ENCODE data around the gene MFGE8.

Gene MFGE8

GRCh38 chr15:88920186-88920891 lies 7.2 kb upstream of the MFGE8 start:
- no peak overlapping the region for H3K4me3 ChIP-seq
- TF ChIP-seq Cebpa-rat (IDR thresholded peaks at IDR 0.05), result no peak
- H3K9me3 ChIP-seq (replicated peaks in 1 of 11), result peaks cover 0 to 16% (median 0%) of the 10 kb centered on the region in 11 experiments; a peak in 6 of 22 replicates
- H4K20me1 ChIP-seq, result no peaks in the 10 kb centered on the region; a peak in 1 of 22 replicates
- H3K9ac ChIP-seq, result no peak overlapping the region
- no peaks in the 10 kb centered on the region for H3K36me3 ChIP-seq
- peaks cover 0 to 37% (median 26%) of the 10 kb centered on the region in 10 experiments; a peak in 14 of 20 replicates for H3K4me1 ChIP-seq
- peak overlapping the region in 6 of 11 experiments; percentile 10 to 62 (median 50); a peak in 9 of 22 replicates for H3K4me2 ChIP-seq
- H3K27ac ChIP-seq, result 0 out of 22 replicates have a peak overlapping the region, but pooled peaks of 3 of the 11 experiments have one; percentile 3 to 62 (median 9)
- peaks cover 0 to 12% (median 0%) of the 10 kb centered on the region in 11 experiments; a peak in 2 of 22 replicates for H3K27me3 ChIP-seq

GRCh38 chr15:88918738-88919137 lies 5.6 kb upstream of the MFGE8 start:
- Histone ChIP-seq H3K27ac (peak overlapping the region in 8 of 11 experiments; percentile 14 to 62 (median 39); a peak in 11 of 22 replicates), H3K27me3 (peaks cover 0 to 12% (median 0%) of the 10 kb centered on the region in 11 experiments; a peak in 2 of 22 replicates), H3K4me2 (peak overlapping the region in 10 of 11 experiments; percentile 10 to 65 (median 48); a peak in 16 of 22 replicates), H3K36me3 (no peaks in the 10 kb centered on the region), H3K4me3 (no peak overlapping the region), H3K4me1 (peaks cover 6 to 38% (median 29%) of the 10 kb centered on the region in 10 experiments; a peak in 17 of 20 replicates), H4K20me1 (no peaks in the 10 kb centered on the region; a peak in 1 of 22 replicates), H3K9ac (no peak overlapping the region), H3K9me3 (replicated peaks in 1 of 11) (no peaks in the 10 kb centered on the region)
- TF ChIP-seq Cebpa-rat (IDR thresholded peaks at IDR 0.05), result peak in 4 of 11 experiments; percentile 34 to 49 (median 44); a peak in 3 of 22 replicates

- no peak overlapping the region for H3K4me3 ChIP-seq
- H3K4me2 ChIP-seq, result peak overlapping the region in 7 of 11 experiments; percentile 11 to 62 (median 49); a peak in 8 of 22 replicates
- peaks cover 0 to 12% (median 0%) of the 10 kb centered on the region in 11 experiments; a peak in 2 of 22 replicates for H3K27me3 ChIP-seq
- H4K20me1 ChIP-seq, result no peaks in the 10 kb centered on the region; a peak in 1 of 22 replicates
- H3K9me3 ChIP-seq (replicated peaks in 1 of 11), result no peaks in the 10 kb centered on the region
- no peak for TF ChIP-seq Cebpa-rat (IDR thresholded peaks at IDR 0.05)
- no peaks in the 10 kb centered on the region for H3K36me3 ChIP-seq
- peaks cover 10 to 42% (median 32%) of the 10 kb centered on the region in 10 experiments; a peak in 17 of 20 replicates for H3K4me1 ChIP-seq
- H3K27ac ChIP-seq, result peak overlapping the region in 4 of 11 experiments; percentile 5 to 46 (median 28); a peak in 3 of 22 replicates
- no peak overlapping the region for H3K9ac ChIP-seq
Observed at GRCh38 chr15:88917760-88918159, 4.6 kb upstream of the MFGE8 start.

- H3K9ac ChIP-seq, result no peak overlapping the region
- no peak overlapping the region for H3K4me3 ChIP-seq
- H3K27ac ChIP-seq, result no peak overlapping the region
- no peak for TF ChIP-seq Cebpa-rat (IDR thresholded peaks at IDR 0.05)
- peaks cover 33 to 59% (median 51%) of the 10 kb centered on the region in 10 experiments for H3K4me1 ChIP-seq
- no peaks in the 10 kb centered on the region for H3K9me3 ChIP-seq (replicated peaks in 1 of 11)
- H3K4me2 ChIP-seq, result no peak overlapping the region
- H3K36me3 ChIP-seq, result peaks cover 0 to 2% (median 0%) of the 10 kb centered on the region in 11 experiments; a peak in 2 of 22 replicates
- no peaks in the 10 kb centered on the region for H3K27me3 ChIP-seq
- peaks cover 0 to 7% (median 0%) of the 10 kb centered on the region in 11 experiments; a peak in 3 of 22 replicates for H4K20me1 ChIP-seq
Observed at GRCh38 chr15:88915354-88915753, 2.2 kb upstream of the MFGE8 start.

- Histone ChIP-seq H3K9me3 (replicated peaks in 1 of 11) (no peaks in the 10 kb centered on the region), H3K36me3 (peaks cover 0 to 17% (median 14%) of the 10 kb centered on the region in 11 experiments; a peak in 14 of 22 replicates), H3K4me3 (peak overlapping the region; percentile 66 to 82 (median 75)), H3K4me1 (peaks cover 33 to 61% (median 57%) of the 10 kb centered on the region in 10 experiments), H3K27me3 (no peaks in the 10 kb centered on the region), H3K27ac (peak overlapping the region in 9 of 11 experiments; percentile 78 to 91 (median 85); a peak in 18 of 22 replicates), H3K9ac (peak overlapping the region; percentile 76 to 88 (median 85); a peak in 19 of 22 replicates), H3K4me2 (peak overlapping the region; percentile 86 to 99 (median 96)), H4K20me1 (peaks cover 0 to 21% (median 0%) of the 10 kb centered on the region in 11 experiments; a peak in 3 of 22 replicates)
- TF ChIP-seq Cebpa-rat (IDR thresholded peaks at IDR 0.05), result no peak
Observed at GRCh38 chr15:88913850-88914169, 631 bp upstream of the MFGE8 start.

GRCh38 chr15:88912500-88912921 lies 668 bp downstream of the MFGE8 start:
- Histone ChIP-seq H3K9ac (peak overlapping the region; percentile 76 to 88 (median 85)), H3K4me3 (peak overlapping the region; percentile 66 to 82 (median 75)), H4K20me1 (peaks cover 0 to 34% (median 6%) of the 10 kb centered on the region in 11 experiments; a peak in 5 of 22 replicates), H3K9me3 (replicated peaks in 1 of 11) (no peaks in the 10 kb centered on the region), H3K4me1 (peaks cover 20 to 65% (median 47%) of the 10 kb centered on the region in 10 experiments), H3K27me3 (no peaks in the 10 kb centered on the region), H3K27ac (peak overlapping the region in 10 of 11 experiments; percentile 57 to 91 (median 85); a peak in 19 of 22 replicates), H3K36me3 (peaks cover 0 to 30% (median 24%) of the 10 kb centered on the region in 11 experiments; a peak in 15 of 22 replicates), H3K4me2 (peak overlapping the region; percentile 86 to 99 (median 96))
- no peak for TF ChIP-seq Cebpa-rat (IDR thresholded peaks at IDR 0.05)

GRCh38 chr15:88911766-88912118 lies 1.4 kb downstream of the MFGE8 start:
- TF ChIP-seq Cebpa-rat (IDR thresholded peaks at IDR 0.05), result no peak
- H3K27ac ChIP-seq, result peak overlapping the region in 9 of 11 experiments; percentile 78 to 91 (median 85); a peak in 13 of 22 replicates
- peaks cover 0 to 41% (median 6%) of the 10 kb centered on the region in 11 experiments; a peak in 5 of 22 replicates for H4K20me1 ChIP-seq
- peak overlapping the region in 10 of 11 experiments; percentile 76 to 88 (median 86); a peak in 16 of 22 replicates for H3K9ac ChIP-seq
- H3K4me1 ChIP-seq, result peaks cover 19 to 65% (median 46%) of the 10 kb centered on the region in 10 experiments
- H3K9me3 ChIP-seq (replicated peaks in 1 of 11), result no peaks in the 10 kb centered on the region
- peak overlapping the region; percentile 86 to 99 (median 96) for H3K4me2 ChIP-seq
- peaks cover 0 to 38% (median 30%) of the 10 kb centered on the region in 11 experiments; a peak in 18 of 22 replicates for H3K36me3 ChIP-seq
- peak overlapping the region; percentile 66 to 82 (median 75); a peak in 18 of 20 replicates for H3K4me3 ChIP-seq
- no peaks in the 10 kb centered on the region for H3K27me3 ChIP-seq

GRCh38 chr15:88909956-88910831 lies 3.0 kb downstream of the MFGE8 start:
- Histone ChIP-seq H3K4me2 (peak overlapping the region in 9 of 11 experiments; percentile 86 to 99 (median 95); a peak in 17 of 22 replicates), H3K9ac (peak overlapping the region in 3 of 11 experiments; percentile 7 to 15 (median 10); a peak in 1 of 22 replicates), H3K9me3 (replicated peaks in 1 of 11) (no peaks in the 10 kb centered on the region), H4K20me1 (peaks cover 0 to 54% (median 7%) of the 10 kb centered on the region in 11 experiments; a peak in 6 of 22 replicates), H3K36me3 (peaks cover 0 to 53% (median 44%) of the 10 kb centered on the region in 11 experiments; a peak in 18 of 22 replicates), H3K4me1 (peaks cover 19 to 65% (median 46%) of the 10 kb centered on the region in 10 experiments), H3K27me3 (no peaks in the 10 kb centered on the region), H3K4me3 (no peak overlapping the region), H3K27ac (peak overlapping the region in 2 of 11 experiments; percentile 10 to 22; a peak in 2 of 22 replicates)
- no peak for TF ChIP-seq Cebpa-rat (IDR thresholded peaks at IDR 0.05)

Data from BLaER1 treated with 17β-estradiol and CSF1 and Interleukin-3, amounts not matched to agents 10 nM and 100 nM (cell line).